Occipital lobe (tissue), 2 donors: ENCODE measurements around the gene PACRG. TPM values are rescaled to one million over a fixed set of nuclear protein-coding genes. Genes with fewer than 3 reads are reported as not detected.

Experiments
- DNase-seq: peaks from one replicate; lab custom pipeline; 2025; lab: John Stamatoyannopoulos, UW
- total RNA-seq: library from RNA; depleted of rRNA; stranded (reverse); fragments of >200 nt; gene quantifications from one replicate; pipeline ENCODE4 v1.2.3, GENCODE V29; 2014

The PACRG gene
- total RNA-seq, 1 donor from 2014 or later = 6.7 TPM

GRCh38 chr6:163085426-163085825 lies 357.7 kb downstream of the PACRG start:
- DNase-seq = no peak

GRCh38 chr6:163085861-163086623 lies 358.3 kb downstream of the PACRG start:
- no peak for DNase-seq

GRCh38 chr6:163086624-163086920 lies 358.8 kb downstream of the PACRG start:
- no peak for DNase-seq

- no peak for DNase-seq
Measured at GRCh38 chr6:163087981-163088380, 360.2 kb downstream of the PACRG start.

GRCh38 chr6:163092876-163093275 lies 365.1 kb downstream of the PACRG start:
- peak; percentile 8 for DNase-seq

- DNase-seq = no peak
Measured at GRCh38 chr6:163094881-163095280, 367.1 kb downstream of the PACRG start.

- no peak for DNase-seq
Measured at GRCh38 chr6:163095401-163095800, 367.6 kb downstream of the PACRG start.

GRCh38 chr6:163098827-163099479 lies 371.2 kb downstream of the PACRG start:
- no peak for DNase-seq

- DNase-seq = no peak
Measured at GRCh38 chr6:163099621-163100171, 371.9 kb downstream of the PACRG start.

GRCh38 chr6:163100259-163100658 lies 372.5 kb downstream of the PACRG start:
- DNase-seq = no peak

GRCh38 chr6:163113358-163113962 lies 385.7 kb downstream of the PACRG start:
- no peak for DNase-seq

- DNase-seq = no peak
Measured at GRCh38 chr6:163118941-163119340, 391.2 kb downstream of the PACRG start.

- no peak for DNase-seq
Measured at GRCh38 chr6:163120223-163120622, 392.4 kb downstream of the PACRG start.

GRCh38 chr6:163121270-163121669 lies 393.5 kb downstream of the PACRG start:
- DNase-seq = no peak

- DNase-seq = no peak
Measured at GRCh38 chr6:163122365-163122764, 394.6 kb downstream of the PACRG start.

GRCh38 chr6:163123098-163123497 lies 395.3 kb downstream of the PACRG start:
- DNase-seq = no peak

- no peak for DNase-seq
Measured at GRCh38 chr6:163126741-163127140, 399.0 kb downstream of the PACRG start.

GRCh38 chr6:163127587-163127986 lies 399.8 kb downstream of the PACRG start:
- no peak for DNase-seq

GRCh38 chr6:163128324-163128723 lies 400.6 kb downstream of the PACRG start:
- no peak for DNase-seq

GRCh38 chr6:163132050-163132750 lies 404.4 kb downstream of the PACRG start:
- DNase-seq = no peak

GRCh38 chr6:163133017-163133416 lies 405.2 kb downstream of the PACRG start:
- DNase-seq = no peak

GRCh38 chr6:163133691-163134090 lies 405.9 kb downstream of the PACRG start:
- DNase-seq = no peak
